PC-3 (cell line): ENCODE results near the gene CDC5L. TPM values are rescaled to one million over a fixed set of nuclear protein-coding genes. Genes with fewer than 3 reads are reported as not detected.

ENCODE experiments used
- ATAC-seq: fragments of 200-7000 bp; cut with Tn5 transposase; 2 replicates; pipeline ENCODE4 v1.9.1; 2020; ENCODE audit warnings: mild to moderate bottlenecking, moderate library complexity
- BruUV-seq: library from RNA; stranded (reverse); fragments of 400-500 nt; replicated peaks from 2 replicates; lab custom pipeline; 2021; lab: Mats Ljungman, UMichigan
- CTCF ChIA-PET: fragments of 300-600 bp; sonication (Branson Sonifier 250); formaldehyde crosslinking; loops from one replicate; lab custom pipeline; 2022; ENCODE audit warnings: antibody characterized with exemption; lab: Charles Lee
- POLR2A ChIA-PET: fragments of 300-600 bp; sonication (Branson Sonifier 250); formaldehyde crosslinking; loops from one replicate; lab custom pipeline; 2022; ENCODE audit warnings: antibody characterized with exemption; ENCODE audit not compliant: unreplicated experiment; lab: Charles Lee
- DNase-seq: peaks from one replicate; pipeline ENCODE4 v3.0.0-alpha.2; 2015
- H2AFZ ChIP-seq: fragments of 300-600 bp; sonication (generic); 2 replicates; pipeline ENCODE4 v1.6.0; 2016; ENCODE audit warnings: antibody characterized with exemption, low read length
- H3F3A ChIP-seq: fragments of 300-600 bp; sonication (generic); one replicate; pipeline ENCODE4 v1.6.0; 2017; ENCODE audit warnings: antibody characterized with exemption, low read length, control low read depth, mild to moderate bottlenecking; ENCODE audit not compliant: unreplicated experiment
- H3K27ac ChIP-seq: fragments of 300-600 bp; sonication (generic); 2 replicates; pipeline ENCODE4 v1.5.1; 2016; ENCODE audit warnings: mild to moderate bottlenecking, low read length
- H3K27me3 ChIP-seq: fragments of 300-600 bp; sonication (generic); 2 replicates; pipeline ENCODE4 v1.6.1; 2016; ENCODE audit warnings: low read length, mixed read lengths
- H3K36me3 ChIP-seq: fragments of 300-600 bp; sonication (generic); 2 replicates; pipeline ENCODE4 v1.6.1; 2016; ENCODE audit warnings: low read depth, mixed run types, low read length, mixed read lengths
- H3K4me1 ChIP-seq: fragments of 300-600 bp; sonication (generic); 2 replicates; pipeline ENCODE4 v1.5.1; 2016; ENCODE audit warnings: low read length; ENCODE audit not compliant: insufficient read depth
- H3K4me2 ChIP-seq: fragments of 300-600 bp; sonication (generic); 2 replicates; pipeline ENCODE4 v1.6.0; 2016; ENCODE audit warnings: low read length
- H3K4me3 ChIP-seq: fragments of 300-600 bp; sonication (generic); 2 replicates; pipeline ENCODE4 v1.5.1; 2016; ENCODE audit warnings: mild to moderate bottlenecking, low read length, mixed read lengths
- H3K79me2 ChIP-seq: fragments of 300-600 bp; sonication (generic); 2 replicates; pipeline ENCODE4 v1.6.1; 2017; ENCODE audit warnings: low read length, mixed read lengths
- H3K9ac ChIP-seq: fragments of 300-600 bp; sonication (generic); 2 replicates; pipeline ENCODE4 v1.6.0; 2016; ENCODE audit warnings: mild to moderate bottlenecking, low read length
- H3K9me2 ChIP-seq: fragments of 300-600 bp; sonication (generic); replicated peaks from 2 replicates; pipeline ENCODE4 v1.6.1; 2016; ENCODE audit warnings: mixed run types, low read length, mixed read lengths
- H3K9me3 ChIP-seq: fragments of 300-600 bp; sonication (generic); 2 replicates; pipeline ENCODE4 v1.6.1; 2016; ENCODE audit warnings: low read length, mixed read lengths
- H4K20me1 ChIP-seq: fragments of 300-600 bp; sonication (generic); 2 replicates; pipeline ENCODE4 v1.6.1; 2016; ENCODE audit warnings: low read length, mixed read lengths
- CTCF ChIP-seq: fragments of 300-600 bp; sonication (generic); conservative IDR thresholded peaks from 2 replicates; pipeline ENCODE4 v1.5.1; 2017; ENCODE audit warnings: antibody characterized with exemption, low read depth, mild to moderate bottlenecking, low read length
- EZH2 ChIP-seq: fragments of 300-600 bp; sonication (generic); IDR thresholded peaks from one replicate; pipeline ENCODE4 v1.6.1; 2017; ENCODE audit warnings: antibody characterized with exemption, mild to moderate bottlenecking, low read length; ENCODE audit not compliant: unreplicated experiment
- EZH2phosphoT487 ChIP-seq: fragments of 300-600 bp; sonication (generic); IDR thresholded peaks from 2 replicates; pipeline ENCODE4 v1.6.1; 2018; ENCODE audit warnings: mild to moderate bottlenecking, antibody characterized with exemption, low read length, borderline replicate concordance
- intact Hi-C: fragments of 100-400 bp; cut with micrococcal nuclease; formaldehyde crosslinking; loops from 2 replicates; pipeline ENCODE4 v1.9.0; 2023
- total RNA-seq: library from RNA; depleted of rRNA; stranded (reverse); fragments of >200 nt; gene quantifications from 2 replicates; pipeline ENCODE4 v1.2.3, GENCODE V29; 2014

Gene CDC5L
- total RNA-seq, 1 experiment from 2014 or later = 23.0 TPM

GRCh38 chr6:44456070-44456965 lies 68.8 kb downstream of the CDC5L start:
- Histone ChIP-seq H3K27me3 (no peaks in the 10 kb centered on the region), H3F3A (no peaks in the 10 kb centered on the region), H3K4me3 (peak overlapping the region; percentile 61), H3K79me2 (no peaks in the 10 kb centered on the region), H3K36me3 (no peaks in the 10 kb centered on the region), H3K27ac (peak overlapping the region; percentile 51), H3K9me3 (no peaks in the 10 kb centered on the region), H3K9ac (peak overlapping the region; percentile 20), H4K20me1 (no peaks in the 10 kb centered on the region), H2AFZ (peak overlapping the region; percentile 62), H3K9me2 (no peaks in the 10 kb centered on the region), H3K4me2 (peak overlapping the region; percentile 88), H3K4me1 (peaks cover 44% of the 10 kb centered on the region)
- DNase-seq (peak; percentile 73), ATAC-seq (peak; percentile 69)
- POLR2A ChIA-PET = no interaction called here
- intact Hi-C loops = loop anchor here (1.0 kb wide), 1 partner anchor 25 kb away; no protein-coding TSS in a partner anchor
- CTCF ChIA-PET = interaction anchor here (0.5 to 1.0 kb wide), 3 partner anchors 28 to 52 kb away, joined by 3 read pairs; no protein-coding TSS in a partner anchor
- no peak for TF ChIP-seq EZH2phosphoT487
- no peak for TF ChIP-seq EZH2
- TF ChIP-seq CTCF = peak; percentile 86
- TSS peak; percentile 97 for BruUV-seq

GRCh38 chr6:44456966-44457292 lies 69.4 kb downstream of the CDC5L start:
- H3K27ac ChIP-seq = peak overlapping the region; percentile 51
- ATAC-seq (no peak), DNase-seq (no peak)
- H3K9ac ChIP-seq = peak overlapping the region; percentile 20; the same call in 1 of the 2 replicates
- ChIA-PET CTCF (interaction anchor here (0.6 kb wide), 1 partner anchor 29 kb away, joined by 3 read pairs; no protein-coding TSS in a partner anchor), POLR2A (no interaction called here)
- intact Hi-C loops = loop anchor here (1.0 kb wide), 1 partner anchor 26 kb away; no protein-coding TSS in a partner anchor
- no peaks in the 10 kb centered on the region for H3K36me3 ChIP-seq
- peak overlapping the region; percentile 62 for H2AFZ ChIP-seq
- H3K27me3 ChIP-seq = no peaks in the 10 kb centered on the region
- no peaks in the 10 kb centered on the region for H3K79me2 ChIP-seq
- no peaks in the 10 kb centered on the region for H4K20me1 ChIP-seq
- peak overlapping the region; percentile 88 for H3K4me2 ChIP-seq
- no peak for TF ChIP-seq CTCF
- H3F3A ChIP-seq = no peaks in the 10 kb centered on the region
- no peaks in the 10 kb centered on the region for H3K9me2 ChIP-seq
- no peaks in the 10 kb centered on the region for H3K9me3 ChIP-seq
- peaks cover 40% of the 10 kb centered on the region for H3K4me1 ChIP-seq
- BruUV-seq = no TSS peak
- peak overlapping the region; percentile 61 for H3K4me3 ChIP-seq

- Histone ChIP-seq H3K27ac (no peak overlapping the region), H3K9me3 (no peaks in the 10 kb centered on the region), H3K4me1 (peaks cover 33% of the 10 kb centered on the region), H3K4me2 (no peak overlapping the region), H4K20me1 (no peaks in the 10 kb centered on the region), H3K9me2 (no peaks in the 10 kb centered on the region), H3K4me3 (no peak overlapping the region), H3K27me3 (no peaks in the 10 kb centered on the region), H2AFZ (no peak overlapping the region), H3K79me2 (no peaks in the 10 kb centered on the region), H3F3A (no peaks in the 10 kb centered on the region), H3K36me3 (no peaks in the 10 kb centered on the region), H3K9ac (no peak overlapping the region)
- CTCF ChIA-PET = interaction anchor here (0.6 kb wide), 1 partner anchor 118 kb away, joined by 4 read pairs; no protein-coding TSS in a partner anchor
- POLR2A ChIA-PET = no interaction called here
- DNase-seq (no peak), ATAC-seq (no peak)
- TF ChIP-seq EZH2phosphoT487 (no peak), EZH2 (no peak), CTCF (no peak)
- BruUV-seq = no TSS peak
- intact Hi-C loops = no loop called here
Observed at GRCh38 chr6:44457596-44457995, 70.1 kb downstream of the CDC5L start.
